ENCODE data around the gene STXBP5L.

Gene STXBP5L

GRCh38 chr3:120903221-120903620 lies 4.8 kb upstream of the STXBP5L start:
- ATAC-seq: no peak
- TF ChIP-seq ARNTL (CRISPR knock-in tag; IDR thresholded peaks at IDR 0.05; ENCODE audit: borderline replicate concordance, low read depth): no peak
- no peak for TF ChIP-seq ZNF565 (CRISPR knock-in tag; conservative IDR thresholded peaks at IDR 0.05; ENCODE audit: low read depth)
- TF ChIP-seq RARB (CRISPR knock-in tag; IDR thresholded peaks at IDR 0.05): no peak
- no peak for TF ChIP-seq TCF4 (CRISPR knock-in tag; IDR thresholded peaks at IDR 0.05; ENCODE audit: borderline replicate concordance)
- TF ChIP-seq ZFP30 (CRISPR knock-in tag; IDR thresholded peaks at IDR 0.05): no peak

- TF ChIP-seq SNAI2 (CRISPR knock-in tag; IDR thresholded peaks at IDR 0.05) (no peak), CREB5 (CRISPR knock-in tag; IDR thresholded peaks at IDR 0.05; ENCODE audit: low read depth) (no peak), ARNTL (CRISPR knock-in tag; IDR thresholded peaks at IDR 0.05; ENCODE audit: borderline replicate concordance, low read depth) (no peak), ZNF70 (CRISPR knock-in tag; IDR thresholded peaks at IDR 0.05) (no peak), BACH2 (CRISPR knock-in tag; IDR thresholded peaks at IDR 0.05; ENCODE audit: borderline replicate concordance) (no peak), OSR1 (CRISPR knock-in tag; IDR thresholded peaks at IDR 0.05) (no peak), ZC3H10 (CRISPR knock-in tag; IDR thresholded peaks at IDR 0.05) (no peak)
- TF ChIP-seq, protein P1, sequence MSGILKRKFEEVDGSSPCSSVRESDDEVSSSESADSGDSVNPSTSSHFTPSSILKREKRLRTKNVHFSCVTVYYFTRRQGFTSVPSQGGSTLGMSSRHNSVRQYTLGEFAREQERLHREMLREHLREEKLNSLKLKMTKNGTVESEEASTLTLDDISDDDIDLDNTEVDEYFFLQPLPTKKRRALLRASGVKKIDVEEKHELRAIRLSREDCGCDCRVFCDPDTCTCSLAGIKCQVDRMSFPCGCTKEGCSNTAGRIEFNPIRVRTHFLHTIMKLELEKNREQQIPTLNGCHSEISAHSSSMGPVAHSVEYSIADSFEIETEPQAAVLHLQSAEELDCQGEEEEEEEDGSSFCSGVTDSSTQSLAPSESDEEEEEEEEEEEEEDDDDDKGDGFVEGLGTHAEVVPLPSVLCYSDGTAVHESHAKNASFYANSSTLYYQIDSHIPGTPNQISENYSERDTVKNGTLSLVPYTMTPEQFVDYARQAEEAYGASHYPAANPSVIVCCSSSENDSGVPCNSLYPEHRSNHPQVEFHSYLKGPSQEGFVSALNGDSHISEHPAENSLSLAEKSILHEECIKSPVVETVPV (CRISPR knock-in tag; IDR thresholded peaks at IDR 0.05): no peak
- TF ChIP-seq, protein P2, sequence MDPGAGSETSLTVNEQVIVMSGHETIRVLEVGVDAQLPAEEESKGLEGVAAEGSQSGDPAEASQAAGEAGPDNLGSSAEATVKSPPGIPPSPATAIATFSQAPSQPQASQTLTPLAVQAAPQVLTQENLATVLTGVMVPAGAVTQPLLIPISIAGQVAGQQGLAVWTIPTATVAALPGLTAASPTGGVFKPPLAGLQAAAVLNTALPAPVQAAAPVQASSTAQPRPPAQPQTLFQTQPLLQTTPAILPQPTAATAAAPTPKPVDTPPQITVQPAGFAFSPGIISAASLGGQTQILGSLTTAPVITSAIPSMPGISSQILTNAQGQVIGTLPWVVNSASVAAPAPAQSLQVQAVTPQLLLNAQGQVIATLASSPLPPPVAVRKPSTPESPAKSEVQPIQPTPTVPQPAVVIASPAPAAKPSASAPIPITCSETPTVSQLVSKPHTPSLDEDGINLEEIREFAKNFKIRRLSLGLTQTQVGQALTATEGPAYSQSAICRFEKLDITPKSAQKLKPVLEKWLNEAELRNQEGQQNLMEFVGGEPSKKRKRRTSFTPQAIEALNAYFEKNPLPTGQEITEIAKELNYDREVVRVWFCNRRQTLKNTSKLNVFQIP (CRISPR knock-in tag; IDR thresholded peaks at IDR 0.05; ENCODE audit: borderline replicate concordance, low read depth): no peak
- peak; percentile 13; the same call in 1 of the 3 replicates for ATAC-seq
These were observed 361 bp upstream of the STXBP5L start for GRCh38 chr3:120907659-120908029.

DNA sequence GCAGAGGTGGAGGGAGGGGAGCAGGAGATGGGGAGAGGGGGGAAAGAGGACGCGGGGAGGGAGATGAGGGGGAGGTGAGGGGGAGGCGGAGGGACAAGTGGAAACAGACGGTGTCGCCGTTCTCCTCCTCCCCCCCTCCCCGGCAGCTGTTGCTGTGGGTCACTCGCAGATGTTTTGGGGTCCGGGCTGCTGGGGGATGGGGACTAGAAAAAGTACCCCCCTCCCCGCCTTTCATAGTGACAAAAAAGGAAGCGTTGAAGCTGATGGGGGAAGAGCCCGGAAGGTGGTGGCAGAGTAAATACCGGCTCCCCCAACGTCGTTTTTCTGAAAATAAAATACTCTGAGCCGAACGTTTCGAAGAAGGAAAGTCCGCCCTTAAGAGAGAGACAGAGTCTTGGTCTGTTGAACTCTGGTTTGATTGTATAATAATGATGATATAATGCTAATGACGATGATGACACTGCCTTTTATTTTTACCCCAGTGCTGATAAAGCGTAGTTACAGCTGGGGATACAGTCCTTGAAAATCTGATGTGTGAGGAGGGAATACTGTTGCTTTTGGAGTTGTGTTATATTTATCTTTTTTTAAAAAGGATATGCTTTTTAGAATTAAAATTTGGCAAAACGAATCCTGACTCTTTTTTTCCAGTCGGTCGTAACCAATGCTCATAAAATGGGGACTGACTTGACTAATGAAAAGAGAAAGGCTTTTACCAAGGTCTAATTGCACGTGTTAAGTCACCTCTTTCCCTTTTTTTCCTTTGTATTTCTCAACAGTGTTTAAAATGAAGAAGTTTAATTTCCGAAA lies 993 bp downstream of the STXBP5L start:
- no peak for ATAC-seq
- TF ChIP-seq PATZ1 (CRISPR knock-in tag; IDR thresholded peaks at IDR 0.05; ENCODE audit: borderline replicate concordance) (no peak), ARNTL (CRISPR knock-in tag; IDR thresholded peaks at IDR 0.05; ENCODE audit: borderline replicate concordance, low read depth) (no peak), ZNF565 (CRISPR knock-in tag; conservative IDR thresholded peaks at IDR 0.05; ENCODE audit: low read depth) (no peak), CREB5 (CRISPR knock-in tag; IDR thresholded peaks at IDR 0.05; ENCODE audit: low read depth) (no peak), TSHZ2 (CRISPR knock-in tag; IDR thresholded peaks at IDR 0.05) (no peak), ISL1 (CRISPR knock-in tag; IDR thresholded peaks at IDR 0.05) (no peak), CSDC2 (CRISPR knock-in tag; IDR thresholded peaks at IDR 0.05) (no peak), ZFP3 (CRISPR knock-in tag; IDR thresholded peaks at IDR 0.05) (no peak)
- TF ChIP-seq, protein P1 (CRISPR knock-in tag; IDR thresholded peaks at IDR 0.05): no peak

All from SK-N-SH treated with all-trans-retinoic acid at 6 μM for 48 hours (cell line).